HepG2 (cell line): ENCODE measurements around the gene FUT4. TPM values are rescaled to one million over a fixed set of nuclear protein-coding genes. Genes with fewer than 3 reads are reported as not detected.

Experiments used
- ERF ChIP-seq: IDR thresholded peaks from 2 replicates; pipeline ENCODE4 v1.6.1; 2018; ENCODE audit warnings: missing biosample characterization, missing genetic modification reagents
- HMG20B ChIP-seq: conservative IDR thresholded peaks from 2 replicates; pipeline ENCODE4 v1.6.1; 2016; ENCODE audit warnings: missing genetic modification reagents, missing compliant biosample characterization
- JUN ChIP-seq: sonication (generic); formaldehyde crosslinking; IDR thresholded peaks from 2 replicates; pipeline ENCODE4 v1.4.0; 2020; ENCODE audit warnings: mild to moderate bottlenecking, missing genetic modification reagents
- SIN3B ChIP-seq: fragments of 150-350 bp; IDR thresholded peaks from 2 replicates; pipeline ENCODE4 v1.6.1; 2014; ENCODE audit warnings: low read length
- SRY ChIP-seq: sonication (generic); formaldehyde crosslinking; IDR thresholded peaks from 2 replicates; pipeline ENCODE4 v1.8.0; 2022; ENCODE audit warnings: mild to moderate bottlenecking, missing genetic modification reagents
- ZBTB1 ChIP-seq: sonication (generic); formaldehyde crosslinking; IDR thresholded peaks from 2 replicates; pipeline ENCODE4 v1.4.0; 2020; ENCODE audit warnings: missing genetic modification reagents, borderline replicate concordance
- ZFP62 ChIP-seq: sonication (generic); formaldehyde crosslinking; IDR thresholded peaks from 2 replicates; pipeline ENCODE4 v1.4.0; 2020; ENCODE audit warnings: missing genetic modification reagents
- ZNF230 ChIP-seq: sonication (generic); formaldehyde crosslinking; IDR thresholded peaks from 2 replicates; pipeline ENCODE4 v1.4.0; 2020; ENCODE audit warnings: mild to moderate bottlenecking, missing genetic modification reagents
- ZNF354B ChIP-seq: sonication (generic); formaldehyde crosslinking; IDR thresholded peaks from 2 replicates; pipeline ENCODE4 v1.8.0; 2022; ENCODE audit warnings: mild to moderate bottlenecking, missing genetic modification reagents
- ZNF367 ChIP-seq: sonication (generic); formaldehyde crosslinking; IDR thresholded peaks from 2 replicates; pipeline ENCODE4 v1.4.0; 2020; ENCODE audit warnings: missing genetic modification reagents, borderline replicate concordance
- ZNF546 ChIP-seq: sonication (generic); formaldehyde crosslinking; conservative IDR thresholded peaks from 2 replicates; pipeline ENCODE4 v1.8.1; 2023; ENCODE audit warnings: mild to moderate bottlenecking, missing genetic modification reagents
- ZNF567 ChIP-seq: sonication (generic); formaldehyde crosslinking; IDR thresholded peaks from 2 replicates; pipeline ENCODE4 v1.8.1; 2023; ENCODE audit warnings: mild to moderate bottlenecking, missing genetic modification reagents, borderline replicate concordance
- ZNF672 ChIP-seq: sonication (generic); formaldehyde crosslinking; IDR thresholded peaks from 2 replicates; pipeline ENCODE4 v1.8.1; 2022; ENCODE audit warnings: missing genetic modification reagents
- ZNF747 ChIP-seq: sonication (generic); formaldehyde crosslinking; IDR thresholded peaks from 2 replicates; pipeline ENCODE4 v1.8.1; 2023; ENCODE audit warnings: missing genetic modification reagents, mild to moderate bottlenecking, borderline replicate concordance
- polyA plus RNA-seq, 8 experiments: library from polyadenylated mRNA; depleted of rRNA in 3 of 8; stranded (reverse) in 7 of 8; unstranded in 1 of 8; fragments of >200 nt; fragmentation: Illumina TruSeq in 4 of 8; extraction: Trizol in 4 of 8; gene quantifications; 2 replicates each; pipeline versions ENCODE4 v1.2.1 to v1.2.3, GENCODE V29; 2011 to 2016; ENCODE audit warnings: low read depth in 4 of 8, missing spikeins in 1 of 8, mixed read lengths in 1 of 8; ENCODE audit not compliant: insufficient read depth in 1 of 8
- total RNA-seq, 5 experiments: library from RNA; depleted of rRNA; stranded (reverse); fragments of >200 nt; fragmentation: Illumina TruSeq; extraction: Trizol; gene quantifications; 2 replicates each; pipeline ENCODE4 v1.2.3, GENCODE V29; 2016; ENCODE audit warnings: low read depth in 1 of 5
- TF ChIP-seq, protein P1 (sequence below): sonication (generic); formaldehyde crosslinking; IDR thresholded peaks from 2 replicates; pipeline ENCODE4 v1.5.1; 2020; ENCODE audit warnings: missing genetic modification reagents, mild to moderate bottlenecking, borderline replicate concordance
- TF ChIP-seq, protein P2 (sequence below): sonication (generic); formaldehyde crosslinking; IDR thresholded peaks from 2 replicates; pipeline ENCODE4 v1.5.0; 2020; ENCODE audit warnings: mild to moderate bottlenecking, missing genetic modification reagents
- TF ChIP-seq, protein P3 (sequence below), 2 experiments: sonication (generic) in 1 of 2; formaldehyde crosslinking in 1 of 2; IDR thresholded peaks; 2 replicates each; pipeline versions ENCODE4 v1.5.1 to v1.6.1; 2011 to 2020; ENCODE audit warnings: borderline replicate concordance in 1 of 2, low read depth in 1 of 2, low read length in 1 of 2, mild to moderate bottlenecking in 1 of 2, missing genetic modification reagents in 1 of 2, moderate library complexity in 1 of 2
- TF ChIP-seq, protein P4 (sequence below): sonication (generic); formaldehyde crosslinking; IDR thresholded peaks from 2 replicates; pipeline ENCODE4 v1.4.0; 2020; ENCODE audit warnings: mild to moderate bottlenecking, missing genetic modification reagents, borderline replicate concordance

The FUT4 gene
- total and polyA plus RNA-seq, 2 of the 13 experiments (the other 11 are each of a cell fraction or from before 2014, with no cell fraction given), result 0.28 to 0.60 TPM

DNA sequence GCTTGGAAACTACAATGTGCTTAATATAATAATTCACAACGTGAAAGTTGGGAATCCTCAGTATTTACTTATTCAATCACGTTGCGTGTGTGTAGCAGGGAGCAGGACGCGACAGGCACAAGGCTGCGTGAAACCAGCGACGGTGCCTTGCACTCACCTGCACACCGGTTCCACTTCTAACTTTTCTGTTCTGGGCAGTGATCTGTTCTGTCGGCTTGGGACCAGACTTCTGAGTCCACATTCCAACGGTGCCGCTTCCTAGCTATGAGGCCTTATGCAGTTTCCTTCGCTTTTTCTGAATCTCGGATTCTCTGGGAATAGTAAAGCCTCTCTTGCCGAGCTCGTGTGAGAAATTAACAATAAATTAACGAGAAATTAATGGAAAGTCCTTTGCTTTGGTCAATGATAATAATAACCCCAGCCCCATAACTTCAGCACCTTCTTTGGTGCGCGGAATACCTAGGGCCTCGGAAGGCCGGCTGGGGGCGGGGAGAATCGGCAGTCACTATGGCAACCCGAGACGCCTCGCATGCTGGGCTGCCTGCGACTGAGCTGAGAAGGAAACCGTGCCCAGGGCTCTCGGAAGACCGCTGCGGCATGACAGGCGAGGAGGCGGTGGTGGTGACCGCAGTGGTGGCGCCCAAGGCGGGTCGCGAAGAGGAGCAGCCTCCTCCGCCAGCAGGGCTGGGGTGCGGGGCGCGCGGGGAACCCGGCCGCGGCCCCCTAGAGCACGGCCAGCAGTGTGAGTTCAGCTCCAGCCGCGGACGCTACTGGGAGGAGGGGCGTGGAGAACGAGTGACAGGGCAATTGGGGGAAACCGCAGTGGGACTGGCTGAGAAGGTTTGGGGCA, 31.6 kb upstream of the FUT4 start, which contains the start of gene C11orf97 (continued):
- TF ChIP-seq ZNF747 (no peak), ZNF567 (CRISPR knock-in tag) (no peak), ZNF672 (CRISPR knock-in tag) (no peak), SIN3B (no peak), ZNF230 (CRISPR knock-in tag) (no peak), ERF (CRISPR knock-in tag) (no peak), ZFP62 (CRISPR knock-in tag) (no peak), HMG20B (no peak), ZNF546 (no peak), SRY (CRISPR knock-in tag) (no peak), ZNF367 (CRISPR knock-in tag) (no peak), ZNF354B (CRISPR knock-in tag) (no peak), ZBTB1 (CRISPR knock-in tag) (no peak), JUN (CRISPR knock-in tag) (no peak)
- TF ChIP-seq, protein P1, sequence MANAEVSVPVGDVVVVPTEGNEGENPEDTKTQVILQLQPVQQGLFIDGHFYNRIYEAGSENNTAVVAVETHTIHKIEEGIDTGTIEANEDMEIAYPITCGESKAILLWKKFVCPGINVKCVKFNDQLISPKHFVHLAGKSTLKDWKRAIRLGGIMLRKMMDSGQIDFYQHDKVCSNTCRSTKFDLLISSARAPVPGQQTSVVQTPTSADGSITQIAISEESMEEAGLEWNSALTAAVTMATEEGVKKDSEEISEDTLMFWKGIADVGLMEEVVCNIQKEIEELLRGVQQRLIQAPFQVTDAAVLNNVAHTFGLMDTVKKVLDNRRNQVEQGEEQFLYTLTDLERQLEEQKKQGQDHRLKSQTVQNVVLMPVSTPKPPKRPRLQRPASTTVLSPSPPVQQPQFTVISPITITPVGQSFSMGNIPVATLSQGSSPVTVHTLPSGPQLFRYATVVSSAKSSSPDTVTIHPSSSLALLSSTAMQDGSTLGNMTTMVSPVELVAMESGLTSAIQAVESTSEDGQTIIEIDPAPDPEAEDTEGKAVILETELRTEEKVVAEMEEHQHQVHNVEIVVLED (CRISPR knock-in tag), result no peak
- TF ChIP-seq, protein P2, sequence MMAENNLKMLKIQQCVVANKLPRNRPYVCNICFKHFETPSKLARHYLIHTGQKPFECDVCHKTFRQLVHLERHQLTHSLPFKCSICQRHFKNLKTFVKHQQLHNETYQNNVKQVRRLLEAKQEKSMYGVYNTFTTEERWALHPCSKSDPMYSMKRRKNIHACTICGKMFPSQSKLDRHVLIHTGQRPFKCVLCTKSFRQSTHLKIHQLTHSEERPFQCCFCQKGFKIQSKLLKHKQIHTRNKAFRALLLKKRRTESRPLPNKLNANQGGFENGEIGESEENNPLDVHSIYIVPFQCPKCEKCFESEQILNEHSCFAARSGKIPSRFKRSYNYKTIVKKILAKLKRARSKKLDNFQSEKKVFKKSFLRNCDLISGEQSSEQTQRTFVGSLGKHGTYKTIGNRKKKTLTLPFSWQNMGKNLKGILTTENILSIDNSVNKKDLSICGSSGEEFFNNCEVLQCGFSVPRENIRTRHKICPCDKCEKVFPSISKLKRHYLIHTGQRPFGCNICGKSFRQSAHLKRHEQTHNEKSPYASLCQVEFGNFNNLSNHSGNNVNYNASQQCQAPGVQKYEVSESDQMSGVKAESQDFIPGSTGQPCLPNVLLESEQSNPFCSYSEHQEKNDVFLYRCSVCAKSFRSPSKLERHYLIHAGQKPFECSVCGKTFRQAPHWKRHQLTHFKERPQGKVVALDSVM (CRISPR knock-in tag), result no peak
- TF ChIP-seq, protein P3, sequence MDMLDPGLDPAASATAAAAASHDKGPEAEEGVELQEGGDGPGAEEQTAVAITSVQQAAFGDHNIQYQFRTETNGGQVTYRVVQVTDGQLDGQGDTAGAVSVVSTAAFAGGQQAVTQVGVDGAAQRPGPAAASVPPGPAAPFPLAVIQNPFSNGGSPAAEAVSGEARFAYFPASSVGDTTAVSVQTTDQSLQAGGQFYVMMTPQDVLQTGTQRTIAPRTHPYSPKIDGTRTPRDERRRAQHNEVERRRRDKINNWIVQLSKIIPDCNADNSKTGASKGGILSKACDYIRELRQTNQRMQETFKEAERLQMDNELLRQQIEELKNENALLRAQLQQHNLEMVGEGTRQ (IDR thresholded peaks at IDR 0.05; ENCODE audit: low read depth, low read length), result no peak
- TF ChIP-seq, protein P3 (CRISPR knock-in tag; IDR thresholded peaks at IDR 0.05; ENCODE audit: borderline replicate concordance), result no peak
- TF ChIP-seq, protein P4, sequence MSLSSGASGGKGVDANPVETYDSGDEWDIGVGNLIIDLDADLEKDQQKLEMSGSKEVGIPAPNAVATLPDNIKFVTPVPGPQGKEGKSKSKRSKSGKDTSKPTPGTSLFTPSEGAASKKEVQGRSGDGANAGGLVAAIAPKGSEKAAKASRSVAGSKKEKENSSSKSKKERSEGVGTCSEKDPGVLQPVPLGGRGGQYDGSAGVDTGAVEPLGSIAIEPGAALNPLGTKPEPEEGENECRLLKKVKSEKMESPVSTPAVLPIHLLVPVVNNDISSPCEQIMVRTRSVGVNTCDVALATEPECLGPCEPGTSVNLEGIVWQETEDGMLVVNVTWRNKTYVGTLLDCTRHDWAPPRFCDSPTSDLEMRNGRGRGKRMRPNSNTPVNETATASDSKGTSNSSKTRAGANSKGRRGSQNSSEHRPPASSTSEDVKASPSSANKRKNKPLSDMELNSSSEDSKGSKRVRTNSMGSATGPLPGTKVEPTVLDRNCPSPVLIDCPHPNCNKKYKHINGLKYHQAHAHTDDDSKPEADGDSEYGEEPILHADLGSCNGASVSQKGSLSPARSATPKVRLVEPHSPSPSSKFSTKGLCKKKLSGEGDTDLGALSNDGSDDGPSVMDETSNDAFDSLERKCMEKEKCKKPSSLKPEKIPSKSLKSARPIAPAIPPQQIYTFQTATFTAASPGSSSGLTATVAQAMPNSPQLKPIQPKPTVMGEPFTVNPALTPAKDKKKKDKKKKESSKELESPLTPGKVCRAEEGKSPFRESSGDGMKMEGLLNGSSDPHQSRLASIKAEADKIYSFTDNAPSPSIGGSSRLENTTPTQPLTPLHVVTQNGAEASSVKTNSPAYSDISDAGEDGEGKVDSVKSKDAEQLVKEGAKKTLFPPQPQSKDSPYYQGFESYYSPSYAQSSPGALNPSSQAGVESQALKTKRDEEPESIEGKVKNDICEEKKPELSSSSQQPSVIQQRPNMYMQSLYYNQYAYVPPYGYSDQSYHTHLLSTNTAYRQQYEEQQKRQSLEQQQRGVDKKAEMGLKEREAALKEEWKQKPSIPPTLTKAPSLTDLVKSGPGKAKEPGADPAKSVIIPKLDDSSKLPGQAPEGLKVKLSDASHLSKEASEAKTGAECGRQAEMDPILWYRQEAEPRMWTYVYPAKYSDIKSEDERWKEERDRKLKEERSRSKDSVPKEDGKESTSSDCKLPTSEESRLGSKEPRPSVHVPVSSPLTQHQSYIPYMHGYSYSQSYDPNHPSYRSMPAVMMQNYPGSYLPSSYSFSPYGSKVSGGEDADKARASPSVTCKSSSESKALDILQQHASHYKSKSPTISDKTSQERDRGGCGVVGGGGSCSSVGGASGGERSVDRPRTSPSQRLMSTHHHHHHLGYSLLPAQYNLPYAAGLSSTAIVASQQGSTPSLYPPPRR (CRISPR knock-in tag), result no peak
